Hepatocyte (in vitro differentiated cells): ENCODE measurements around the gene TSNAX. TPM values are rescaled to one million over a fixed set of nuclear protein-coding genes. Genes with fewer than 3 reads are reported as not detected.
"Not testable (repeated sequence)": the region's sequence is repeated elsewhere in the genome, so short reads cannot be mapped to it uniquely, and the experiment has no call there.

Experiments
- DNase-seq: peaks from one replicate; pipeline ENCODE4 v3.0.0-alpha.2; 2016; ENCODE audit warnings: low spot score
- H2AFZ ChIP-seq: fragments of 200-600 bp; sonication (generic); 2 replicates; pipeline ENCODE4 v1.6.0; 2016; ENCODE audit warnings: antibody characterized with exemption, mild to moderate bottlenecking
- H3K27ac ChIP-seq: fragments of 200-600 bp; sonication (generic); 2 replicates; pipeline ENCODE4 v1.5.1; 2016; ENCODE audit warnings: mild to moderate bottlenecking
- H3K27me3 ChIP-seq: fragments of 200-600 bp; sonication (generic); 2 replicates; pipeline ENCODE4 v1.6.1; 2016
- H3K36me3 ChIP-seq: fragments of 200-600 bp; sonication (generic); replicated peaks from 2 replicates; pipeline ENCODE4 v1.5.1; 2016; ENCODE audit warnings: low read depth; ENCODE audit not compliant: insufficient read depth
- H3K4me1 ChIP-seq: fragments of 200-600 bp; sonication (generic); 2 replicates; pipeline ENCODE4 v1.5.1; 2016; ENCODE audit warnings: mild to moderate bottlenecking, moderate library complexity; ENCODE audit not compliant: insufficient read depth
- H3K4me2 ChIP-seq: fragments of 200-600 bp; sonication (generic); 2 replicates; pipeline ENCODE4 v1.6.0; 2016
- H3K4me3 ChIP-seq: fragments of 200-600 bp; sonication (generic); 2 replicates; pipeline ENCODE4 v1.5.1; 2016; ENCODE audit warnings: mild to moderate bottlenecking
- H3K79me2 ChIP-seq: fragments of 200-600 bp; sonication (generic); 2 replicates; pipeline ENCODE4 v1.6.0; 2017; ENCODE audit warnings: mild to moderate bottlenecking
- H3K9me2 ChIP-seq: fragments of 200-600 bp; sonication (generic); replicated peaks from 2 replicates; pipeline ENCODE4 v1.6.0; 2017; ENCODE audit warnings: mild to moderate bottlenecking; ENCODE audit not compliant: insufficient read depth
- H3K9me3 ChIP-seq: fragments of 200-600 bp; sonication (generic); 2 replicates; pipeline ENCODE4 v1.5.1; 2016; ENCODE audit warnings: low read depth, mild to moderate bottlenecking
- H4K20me1 ChIP-seq: fragments of 200-600 bp; sonication (generic); 2 replicates; pipeline ENCODE4 v1.6.0; 2016; ENCODE audit warnings: mild to moderate bottlenecking; ENCODE audit not compliant: insufficient read depth, poor library complexity, severe bottlenecking
- EZH2 ChIP-seq: fragments of 200-600 bp; sonication (generic); IDR thresholded peaks from 2 replicates; pipeline ENCODE4 v1.6.1; 2016; ENCODE audit warnings: antibody characterized with exemption, mild to moderate bottlenecking, borderline replicate concordance
- EZH2phosphoT487 ChIP-seq: fragments of 200-600 bp; sonication (generic); IDR thresholded peaks from one replicate; pipeline ENCODE4 v1.6.1; 2018; ENCODE audit warnings: antibody characterized with exemption, mild to moderate bottlenecking, low read depth, moderate library complexity; ENCODE audit not compliant: unreplicated experiment, severe bottlenecking
- WGBS: methylation state at CpG from one replicate; pipeline ENCODE4 v1.1.6; 2016; ENCODE audit warnings: low lambda C conversion rate; ENCODE audit errors: missing lambda C conversion rate; 5-methylcytosine and 5-hydroxymethylcytosine counted together
- polyA plus RNA-seq: library from polyadenylated mRNA; unstranded; fragments of >200 nt; fragmentation: Nextera tagmentation; extraction: Ambion mirVana; gene quantifications from 2 replicates; pipeline ENCODE4 v1.2.1, GENCODE V29; 2016
- total RNA-seq: library from RNA; depleted of rRNA; stranded (reverse); fragments of >200 nt; gene quantifications from 2 replicates; pipeline ENCODE4 v1.2.3, GENCODE V29; 2014
- TF ChIP-seq, protein P1 (sequence below): fragments of 200-600 bp; sonication (generic); IDR thresholded peaks from 2 replicates; pipeline ENCODE4 v1.5.1; 2016; ENCODE audit warnings: antibody characterized with exemption, mild to moderate bottlenecking; ENCODE audit not compliant: poor library complexity

TSNAX gene
- total and polyA plus RNA-seq, 2 experiments from 2014 or later: 26.8 to 42.2 TPM

DNA sequence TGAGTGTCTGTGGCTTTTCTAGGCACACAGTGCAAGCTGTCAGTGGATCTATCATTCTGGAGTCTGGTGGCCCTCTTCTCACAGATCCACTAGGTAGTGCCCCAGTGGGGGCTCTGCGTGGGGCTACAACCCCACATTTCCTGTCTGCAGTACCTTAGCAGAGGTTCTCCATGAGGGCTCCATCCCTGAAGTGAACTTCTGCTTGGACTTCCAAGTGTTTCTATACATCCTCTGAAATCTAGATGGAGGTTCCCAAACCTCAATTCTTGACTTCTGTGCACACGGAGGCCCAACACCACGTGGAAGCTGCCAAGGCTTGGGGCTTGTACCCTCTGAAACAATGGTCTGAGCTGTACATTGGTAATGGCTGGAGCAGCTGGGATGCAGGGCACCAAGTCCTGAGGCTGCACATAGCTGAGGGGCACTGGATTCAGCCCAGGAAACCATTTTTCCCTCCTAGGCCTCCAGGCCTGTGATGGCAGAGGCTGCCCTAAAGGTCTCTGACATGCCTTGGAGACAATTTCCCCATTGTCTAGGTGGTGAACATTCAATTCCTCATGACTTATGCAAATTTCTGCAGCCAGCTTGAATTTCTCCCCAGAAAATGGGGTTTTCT, 29.2 kb upstream of the TSNAX start:
- no peak overlapping the region for H3K4me2 ChIP-seq
- no peak for DNase-seq
- H3K27ac ChIP-seq: no peak overlapping the region
- H3K4me1 ChIP-seq: no peaks in the 10 kb centered on the region
- no peaks in the 10 kb centered on the region for H3K27me3 ChIP-seq
- no peaks in the 10 kb centered on the region for H3K9me3 ChIP-seq
- no peaks in the 10 kb centered on the region for H3K36me3 ChIP-seq
- H3K9me2 ChIP-seq: no peaks in the 10 kb centered on the region
- no peaks in the 10 kb centered on the region for H4K20me1 ChIP-seq
- TF ChIP-seq, protein P1, sequence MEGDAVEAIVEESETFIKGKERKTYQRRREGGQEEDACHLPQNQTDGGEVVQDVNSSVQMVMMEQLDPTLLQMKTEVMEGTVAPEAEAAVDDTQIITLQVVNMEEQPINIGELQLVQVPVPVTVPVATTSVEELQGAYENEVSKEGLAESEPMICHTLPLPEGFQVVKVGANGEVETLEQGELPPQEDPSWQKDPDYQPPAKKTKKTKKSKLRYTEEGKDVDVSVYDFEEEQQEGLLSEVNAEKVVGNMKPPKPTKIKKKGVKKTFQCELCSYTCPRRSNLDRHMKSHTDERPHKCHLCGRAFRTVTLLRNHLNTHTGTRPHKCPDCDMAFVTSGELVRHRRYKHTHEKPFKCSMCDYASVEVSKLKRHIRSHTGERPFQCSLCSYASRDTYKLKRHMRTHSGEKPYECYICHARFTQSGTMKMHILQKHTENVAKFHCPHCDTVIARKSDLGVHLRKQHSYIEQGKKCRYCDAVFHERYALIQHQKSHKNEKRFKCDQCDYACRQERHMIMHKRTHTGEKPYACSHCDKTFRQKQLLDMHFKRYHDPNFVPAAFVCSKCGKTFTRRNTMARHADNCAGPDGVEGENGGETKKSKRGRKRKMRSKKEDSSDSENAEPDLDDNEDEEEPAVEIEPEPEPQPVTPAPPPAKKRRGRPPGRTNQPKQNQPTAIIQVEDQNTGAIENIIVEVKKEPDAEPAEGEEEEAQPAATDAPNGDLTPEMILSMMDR: no peak
- no peak for TF ChIP-seq EZH2phosphoT487
- TF ChIP-seq EZH2: no peak
- WGBS: 74% methylated on average over 3 of the region's 3 CpGs
- no peak overlapping the region for H3K4me3 ChIP-seq
- H3K79me2 ChIP-seq: no peaks in the 10 kb centered on the region
- no peak overlapping the region for H2AFZ ChIP-seq

DNA sequence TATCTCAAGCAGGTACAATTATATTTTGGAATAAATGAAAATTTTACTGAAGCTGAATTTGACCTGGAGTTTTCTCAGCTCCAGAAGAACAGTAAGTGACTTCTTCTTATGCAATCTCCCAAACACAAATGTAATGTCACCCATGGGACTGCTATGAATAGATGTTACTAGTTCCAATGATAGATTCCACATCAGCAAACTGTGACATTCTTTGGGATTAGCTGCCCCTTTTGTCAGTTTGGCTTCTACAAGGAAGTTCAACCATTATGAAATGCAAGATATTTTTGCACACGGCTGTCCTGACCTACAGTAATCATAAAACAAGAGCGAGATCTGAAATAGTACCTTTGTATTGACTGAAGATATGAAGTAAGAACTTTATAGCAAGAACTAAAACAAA, 27.8 kb upstream of the TSNAX start:
- TF ChIP-seq EZH2phosphoT487 (no peak), EZH2 (no peak)
- TF ChIP-seq, protein P1: no peak
- Histone ChIP-seq H3K36me3 (no peaks in the 10 kb centered on the region), H3K9me2 (no peaks in the 10 kb centered on the region), H4K20me1 (no peaks in the 10 kb centered on the region), H3K27me3 (no peaks in the 10 kb centered on the region), H2AFZ (no peak overlapping the region), H3K9me3 (no peaks in the 10 kb centered on the region), H3K4me2 (no peak overlapping the region), H3K27ac (no peak overlapping the region), H3K4me1 (no peaks in the 10 kb centered on the region), H3K79me2 (no peaks in the 10 kb centered on the region), H3K4me3 (no peak overlapping the region)
- 88% methylated on average over 2 of the region's 2 CpGs for WGBS
- DNase-seq: no peak

DNA sequence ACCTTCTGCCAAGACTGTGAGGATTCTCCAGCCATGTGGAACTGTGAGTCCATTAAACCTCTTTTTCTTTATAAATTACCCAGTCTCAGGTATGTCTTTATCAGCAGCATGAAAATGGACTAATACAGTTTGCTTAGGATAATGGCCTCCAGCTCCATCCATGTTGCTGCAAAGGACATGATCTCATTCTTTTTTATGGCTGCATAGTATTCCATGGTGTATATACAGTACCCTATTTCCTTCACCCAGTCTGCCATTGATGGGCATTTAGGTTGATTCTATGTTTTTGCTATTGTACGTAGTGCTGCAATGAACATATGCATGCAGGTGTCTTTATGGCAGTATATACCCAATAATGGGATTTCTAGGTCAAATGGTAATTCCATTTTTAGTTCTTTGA, 25.3 kb upstream of the TSNAX start:
- WGBS: 86% methylated on average over 1 of the region's 1 CpG
- not testable (repeated sequence) for H3K4me3 ChIP-seq, H3K9me2 ChIP-seq, H3K36me3 ChIP-seq, H3K27me3 ChIP-seq, H3K4me2 ChIP-seq, H3K79me2 ChIP-seq, H4K20me1 ChIP-seq, H3K9me3 ChIP-seq, H3K4me1 ChIP-seq, DNase-seq, H2AFZ ChIP-seq, H3K27ac ChIP-seq

DNA sequence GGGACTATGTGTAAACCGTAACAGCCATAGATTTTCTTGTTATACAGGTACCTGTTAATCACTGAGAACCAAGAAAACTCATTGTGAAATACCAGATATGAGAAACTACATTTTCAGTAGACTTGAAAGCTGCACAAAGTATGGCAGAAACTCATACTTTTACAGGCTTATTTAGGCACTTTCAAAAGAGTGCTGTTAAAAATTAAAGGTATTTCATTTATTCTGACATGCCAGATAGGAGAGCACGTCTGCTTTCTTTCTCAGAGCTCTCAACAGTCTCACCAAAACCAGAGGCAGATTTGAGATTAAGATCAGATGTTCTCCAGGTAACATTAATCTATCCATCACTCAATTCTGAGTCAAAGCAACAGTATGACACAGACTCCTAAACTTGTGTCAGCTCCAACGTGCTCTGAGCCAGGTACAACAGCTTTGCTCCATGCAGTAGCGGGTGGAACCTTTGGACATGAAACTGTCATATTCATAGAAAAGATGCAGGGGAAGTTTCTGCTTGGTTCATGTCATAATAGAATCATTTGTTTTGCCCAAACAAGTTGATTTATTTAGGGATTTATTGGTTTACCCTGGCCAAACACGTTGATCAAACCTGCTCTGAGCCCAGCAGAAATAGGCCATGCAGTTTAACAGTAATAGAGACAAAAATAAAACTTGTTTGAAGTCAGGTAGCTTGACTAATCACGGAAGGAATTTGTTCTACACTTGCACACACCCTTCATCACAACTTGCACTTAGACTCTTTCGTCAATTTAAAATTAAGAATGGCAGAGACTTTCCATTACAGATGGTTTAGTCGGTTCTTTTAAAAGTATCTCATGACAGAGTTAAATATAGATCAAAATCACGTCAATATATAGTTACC, 20.8 kb upstream of the TSNAX start:
- TF ChIP-seq EZH2phosphoT487: no peak
- TF ChIP-seq, protein P1: no peak
- TF ChIP-seq EZH2: no peak
- no peaks in the 10 kb centered on the region for H3K36me3 ChIP-seq
- H3K9me2 ChIP-seq: no peaks in the 10 kb centered on the region
- no peaks in the 10 kb centered on the region for H3K9me3 ChIP-seq
- H3K27me3 ChIP-seq: no peaks in the 10 kb centered on the region
- no peak overlapping the region for H3K4me2 ChIP-seq
- no peaks in the 10 kb centered on the region for H3K79me2 ChIP-seq
- no peak overlapping the region for H3K4me3 ChIP-seq
- 62% methylated on average over 9 of the region's 9 CpGs for WGBS
- no peaks in the 10 kb centered on the region for H3K4me1 ChIP-seq
- peak overlapping the region; percentile 61 for H3K27ac ChIP-seq
- H2AFZ ChIP-seq: no peak overlapping the region
- DNase-seq: no peak
- H4K20me1 ChIP-seq: no peaks in the 10 kb centered on the region
